GM12878 (cell line): Measurements from ENCODE around the gene MYO1H. TPM values are rescaled to one million over a fixed set of nuclear protein-coding genes. Genes with fewer than 3 reads are reported as not detected.

Experiments used
- ATAC-seq: fragments of 200-7000 bp; cut with Tn5 transposase; 3 replicates; pipeline ENCODE4 v1.9.1; 2020; ENCODE audit warnings: mild to moderate bottlenecking, moderate library complexity
- BruUV-seq: library from RNA; stranded (reverse); fragments of 400-500 nt; replicated peaks from 2 replicates; lab custom pipeline; 2021; lab: Mats Ljungman, UMichigan
- CTCF ChIA-PET: fragments of 300-600 bp; sonication (Branson Sonifier 250); formaldehyde crosslinking; extraction: SDS; loops from one replicate; lab custom pipeline; 2021; ENCODE audit warnings: inconsistent platforms; lab: Yijun Ruan, JAX
- POLR2A ChIA-PET: fragments of 350-600 bp; formaldehyde crosslinking; extraction: SDS; loops from one replicate; lab custom pipeline; 2021; ENCODE audit warnings: inconsistent platforms; lab: Charles Lee
- RAD21 ChIA-PET: fragments of 300-600 bp; sonication (Branson Sonifier 250); formaldehyde crosslinking; loops from one replicate; lab custom pipeline; 2023; ENCODE audit warnings: antibody characterized with exemption; ENCODE audit not compliant: unreplicated experiment; lab: Charles Lee
- SMC1A ChIA-PET: fragments of 300-600 bp; sonication (Branson Sonifier 250); formaldehyde crosslinking; loops from one replicate; lab custom pipeline; 2023; ENCODE audit not compliant: unreplicated experiment, uncharacterized antibody; lab: Charles Lee
- DNase-seq: peaks from one replicate; pipeline ENCODE4 v3.0.0-alpha.2; 2011; ENCODE audit warnings: low read depth, low spot score
- FAIRE-seq: peaks from 3 replicates; lab custom pipeline; 2011; peaks lifted over from hg19 to GRCh38; lab: Jason Lieb, UNC
- H2AFZ ChIP-seq: 2 replicates; pipeline ENCODE4 v1.6.0; 2011; ENCODE audit warnings: low read depth, low read length, control low read depth; ENCODE audit not compliant: control insufficient read depth
- H3K27ac ChIP-seq: 2 replicates; pipeline ENCODE4 v1.5.1; 2011; ENCODE audit warnings: control low read depth; ENCODE audit not compliant: control insufficient read depth, insufficient read depth
- H3K27me3 ChIP-seq, 2 experiments: replicated peaks in 1 of 2; 2 replicates each; pipeline versions ENCODE4 v1.6.0 to v1.6.1; 2011; ENCODE audit warnings: low read length in 1 of 2; ENCODE audit not compliant: control insufficient read depth in 2 of 2, insufficient read depth in 2 of 2
- H3K36me3 ChIP-seq, 2 experiments: 2 replicates each; pipeline ENCODE4 v1.5.1; 2011; ENCODE audit warnings: low read length in 1 of 2; ENCODE audit not compliant: control insufficient read depth in 2 of 2, insufficient read depth in 2 of 2
- H3K4me1 ChIP-seq: 2 replicates; pipeline ENCODE4 v1.6.1; 2011; ENCODE audit warnings: mild to moderate bottlenecking, low read length, moderate library complexity, mixed read lengths; ENCODE audit not compliant: control insufficient read depth, insufficient read depth
- H3K4me2 ChIP-seq: 2 replicates; pipeline ENCODE4 v1.6.0; 2011; ENCODE audit warnings: control low read depth; ENCODE audit not compliant: control insufficient read depth, insufficient read depth
- H3K4me3 ChIP-seq: fragments of 200-600 bp; sonication (generic); 2 replicates; pipeline ENCODE4 v1.5.1; 2016
- H3K79me2 ChIP-seq: 2 replicates; pipeline ENCODE4 v1.6.0; 2011; ENCODE audit warnings: low read length; ENCODE audit not compliant: control insufficient read depth, insufficient read depth
- H3K9ac ChIP-seq: 2 replicates; pipeline ENCODE4 v1.8.0; 2011; ENCODE audit warnings: low read length, control low read depth, mixed read lengths; ENCODE audit not compliant: control insufficient read depth, insufficient read depth
- H3K9me3 ChIP-seq: replicated peaks from 3 replicates; pipeline ENCODE4 v1.5.1; 2011; ENCODE audit warnings: mild to moderate bottlenecking, low read length; ENCODE audit not compliant: control insufficient read depth, insufficient read depth
- H4K20me1 ChIP-seq: 2 replicates; pipeline ENCODE4 v1.6.0; 2011; ENCODE audit not compliant: control insufficient read depth, insufficient read depth
- ATF2 ChIP-seq: IDR thresholded peaks from 2 replicates; pipeline ENCODE4 v1.6.1; 2012; ENCODE audit warnings: low read length, inconsistent platforms
- CREM ChIP-seq: IDR thresholded peaks from 2 replicates; pipeline ENCODE4 v1.6.1; 2014; ENCODE audit warnings: antibody characterized with exemption, low read depth
- E2F4 ChIP-seq: IDR thresholded peaks from 2 replicates; pipeline ENCODE4 v1.6.1; 2012; ENCODE audit warnings: low read depth, low read length, improper control_type of control experiment
- EGR1 ChIP-seq, 2 experiments: IDR thresholded peaks; 1 replicate in 1 of 2; 2 replicates in 1 of 2; pipeline ENCODE4 v1.6.1; 2011 to 2012; ENCODE audit warnings: low read depth in 2 of 2, low read length in 2 of 2, borderline replicate concordance in 1 of 2, mild to moderate bottlenecking in 1 of 2, moderate library complexity in 1 of 2
- EZH2 ChIP-seq: IDR thresholded peaks from 2 replicates; pipeline ENCODE4 v1.6.1; 2012; ENCODE audit warnings: low read depth, mild to moderate bottlenecking, control low read depth, inconsistent platforms, low read length, borderline replicate concordance; ENCODE audit not compliant: control insufficient read depth
- SRF ChIP-seq, 2 experiments: IDR thresholded peaks; 2 replicates each; pipeline ENCODE4 v1.6.1; 2011; ENCODE audit warnings: low read depth in 2 of 2, low read length in 2 of 2, mild to moderate bottlenecking in 1 of 2, moderate library complexity in 1 of 2
- ZNF24 ChIP-seq: fragments of 450-650 bp; IDR thresholded peaks from 2 replicates; pipeline ENCODE4 v1.6.1; 2017; ENCODE audit warnings: antibody characterized with exemption, mild to moderate bottlenecking
- ZNF592 ChIP-seq: fragments of 450-650 bp; IDR thresholded peaks from 2 replicates; pipeline ENCODE4 v1.6.1; 2017; ENCODE audit warnings: mild to moderate bottlenecking, moderate library complexity
- WGBS: methylation state at CpG from one replicate; pipeline ENCODE4 v1.1.6; 2016; ENCODE audit warnings: low lambda C conversion rate; ENCODE audit not compliant: insufficient replicate concordance, insufficient coverage; ENCODE audit errors: missing lambda C conversion rate; 5-methylcytosine and 5-hydroxymethylcytosine counted together
- in situ Hi-C: fragments of 300-500 bp; cut with MboI; formaldehyde crosslinking; loops from 9 replicates; pipeline ENCODE4 v1.14.3; 2018; ENCODE audit warnings: mixed read lengths
- intact Hi-C: fragments of 100-400 bp; cut with micrococcal nuclease; formaldehyde crosslinking; loops from one replicate; pipeline ENCODE4 v1.14.2; 2022; ENCODE audit not compliant: unreplicated experiment
- polyA plus RNA-seq, 11 experiments: library from polyadenylated mRNA; depleted of rRNA in 4 of 11; unstranded in 6 of 11; stranded (reverse) in 5 of 11; fragments of >200 nt; fragmentation: Nextera tagmentation in 4 of 11; fragmentation: Illumina TruSeq in 1 of 11; extraction: Ambion mirVana in 4 of 11; extraction: Trizol in 1 of 11; gene quantifications; 1 replicate in 1 of 11; 2 replicates in 10 of 11; pipeline versions ENCODE4 v1.2.1 to v1.2.3, GENCODE V29; 2011 to 2016; ENCODE audit warnings: inconsistent platforms in 2 of 11, missing spikeins in 2 of 11, low read depth in 1 of 11
- total RNA-seq, 4 experiments: library from RNA; depleted of rRNA in 3 of 4; stranded (reverse); fragments of >200 nt in 3 of 4; fragmentation: Illumina TruSeq in 1 of 4; extraction: Trizol in 1 of 4; gene quantifications; 2 replicates each; pipeline versions ENCODE4 v1.2.1 to v1.2.3, GENCODE V29; 2013 to 2021

The MYO1H gene
- total and polyA plus RNA-seq, 10 of the 15 experiments (the other 5 are each of a cell fraction or from before 2014, with no cell fraction given), result 0.05 TPM; not detected in 9

GRCh38 chr12:109336593-109336992 is 11.1 kb upstream of the MYO1H start:
- Histone ChIP-seq H3K4me1 (no peaks in the 10 kb centered on the region), H2AFZ (no peak overlapping the region), H3K9me3 (no peaks in the 10 kb centered on the region; the same call in 2 of the 3 replicates), H4K20me1 (no peaks in the 10 kb centered on the region), H3K27ac (no peak overlapping the region), H3K9ac (no peak overlapping the region), H3K36me3 (no peaks in the 10 kb centered on the region), H3K4me3 (no peak overlapping the region), H3K4me2 (no peak overlapping the region), H3K27me3 (no peaks in the 10 kb centered on the region; a peak in 1 of 4 replicates), H3K79me2 (no peaks in the 10 kb centered on the region)
- CTCF ChIA-PET, result no interaction called here
- SMC1A ChIA-PET, result no interaction called here
- intact Hi-C loops, result no loop called here
- WGBS, result 6% methylated on average over 1 of the region's 1 CpG
- no peak for ATAC-seq
- POLR2A ChIA-PET, result interaction anchor here (0.5 kb wide), 1 partner anchor 35 kb away, joined by 9 read pairs; no protein-coding TSS in a partner anchor
- TF ChIP-seq ATF2 (no peak), EZH2 (no peak), E2F4 (no peak), ZNF24 (no peak)
- DNase-seq, result no peak
- FAIRE-seq, result no peak
- in situ Hi-C loops, result no loop called here
- BruUV-seq, result no TSS peak
- RAD21 ChIA-PET, result no interaction called here

GRCh38 chr12:109343677-109344076 is 4.0 kb upstream of the MYO1H start:
- in situ Hi-C loops, result no loop called here
- Histone ChIP-seq H3K79me2 (no peaks in the 10 kb centered on the region), H3K4me2 (no peak overlapping the region), H4K20me1 (no peaks in the 10 kb centered on the region), H3K4me1 (no peaks in the 10 kb centered on the region), H3K9ac (no peak overlapping the region), H3K4me3 (no peak overlapping the region), H3K36me3 (no peaks in the 10 kb centered on the region), H3K27me3 (no peaks in the 10 kb centered on the region), H3K9me3 (no peaks in the 10 kb centered on the region), H2AFZ (no peak overlapping the region), H3K27ac (no peak overlapping the region)
- no peak for DNase-seq
- ChIA-PET RAD21 (no interaction called here), POLR2A (no interaction called here), SMC1A (no interaction called here), CTCF (interaction anchor here (1.4 kb wide), 1 partner anchor 9 kb away, joined by 3 read pairs; no protein-coding TSS in a partner anchor)
- WGBS, result 3% methylated on average over 2 of the region's 2 CpGs
- ATAC-seq, result no peak
- no peak for FAIRE-seq
- intact Hi-C loops, result no loop called here
- no TSS peak for BruUV-seq
- TF ChIP-seq EGR1 (IDR thresholded peaks at IDR 0.05; ENCODE audit: borderline replicate concordance in 1 of 2, low read depth in 2 of 2, low read length in 2 of 2) (no peak), ZNF592 (no peak), SRF (IDR thresholded peaks at IDR 0.05; ENCODE audit: low read depth in 2 of 2, low read length in 2 of 2) (no peak), CREM (no peak)
